K562 (cell line): ENCODE measurements around the gene C10orf105. TPM values are rescaled to one million over a fixed set of nuclear protein-coding genes. Genes with fewer than 3 reads are reported as not detected.
A peak's percentile ranks its signal among the peaks of the same experiment; 100 is the strongest.

Experiments used
- FOXA3 ChIP-seq, 2 experiments: fragments of 450-650 bp in 1 of 2; sonication (generic) in 1 of 2; formaldehyde crosslinking; IDR thresholded peaks in 1 of 2; conservative IDR thresholded peaks in 1 of 2; 2 replicates each; pipeline versions ENCODE4 v1.4.0 to v1.8.0; 2020 to 2022; ENCODE audit warnings: mild to moderate bottlenecking in 2 of 2, missing genetic modification reagents in 1 of 2
- KLF13 ChIP-seq: fragments of 450-650 bp; IDR thresholded peaks from 2 replicates; pipeline ENCODE4 v1.6.1; 2016; ENCODE audit warnings: missing genetic modification characterization, low read depth, mild to moderate bottlenecking, missing compliant biosample characterization, moderate library complexity, borderline replicate concordance
- L3MBTL2 ChIP-seq: fragments of 450-650 bp; IDR thresholded peaks from 2 replicates; pipeline ENCODE4 v1.6.1; 2016; ENCODE audit warnings: mild to moderate bottlenecking, moderate library complexity
- PKNOX1 ChIP-seq: fragments of 450-650 bp; IDR thresholded peaks from 2 replicates; pipeline ENCODE4 v1.6.1; 2016
- SP1 ChIP-seq: sonication (generic); formaldehyde crosslinking; IDR thresholded peaks from 2 replicates; pipeline ENCODE4 v1.8.1; 2022; ENCODE audit warnings: mild to moderate bottlenecking, missing genetic modification reagents
- ZFP36 ChIP-seq: fragments of 150-350 bp; IDR thresholded peaks from 2 replicates; pipeline ENCODE4 v1.6.1; 2018; ENCODE audit warnings: low read length, low read depth; ENCODE audit not compliant: partially characterized antibody
- ZNF174 ChIP-seq: fragments of 250-450 bp; sonication (Bioruptor Pico); IDR thresholded peaks from 2 replicates; pipeline ENCODE4 v1.4.0; 2020; ENCODE audit warnings: mild to moderate bottlenecking
- ZNF507 ChIP-seq: conservative IDR thresholded peaks from 2 replicates; pipeline ENCODE4 v1.6.1; 2017; ENCODE audit warnings: missing genetic modification characterization, missing compliant biosample characterization
- ZNF57 ChIP-seq: fragments of 450-650 bp; formaldehyde crosslinking; IDR thresholded peaks from 2 replicates; pipeline ENCODE4 v1.4.0; 2020; ENCODE audit warnings: mild to moderate bottlenecking, moderate library complexity
- ZNF589 ChIP-seq: fragments of 200-800 bp; sonication (Bioruptor generic); IDR thresholded peaks from 2 replicates; pipeline ENCODE4 v1.6.1; 2016; ENCODE audit warnings: low read depth, missing genetic modification characterization, missing compliant biosample characterization
- ZNF639 ChIP-seq, 2 experiments: fragments of 200-800 bp in 1 of 2; sonication (Bioruptor generic) in 1 of 2; sonication (generic) in 1 of 2; formaldehyde crosslinking in 1 of 2; IDR thresholded peaks in 1 of 2; conservative IDR thresholded peaks in 1 of 2; 2 replicates each; pipeline versions ENCODE4 v1.5.0 to v1.6.1; 2016 to 2020; ENCODE audit warnings: missing compliant biosample characterization in 1 of 2, missing genetic modification characterization in 1 of 2, missing genetic modification reagents in 1 of 2
- ZNF707 ChIP-seq: fragments of 250-450 bp; sonication (Bioruptor Pico); conservative IDR thresholded peaks from 2 replicates; pipeline ENCODE4 v1.8.0; 2022; ENCODE audit warnings: inconsistent platforms, mild to moderate bottlenecking, moderate library complexity
- polyA plus RNA-seq, 8 experiments: library from polyadenylated mRNA; depleted of rRNA in 4 of 8; stranded (reverse) in 5 of 8; unstranded in 3 of 8; fragments of >200 nt; fragmentation: Nextera tagmentation in 2 of 8; fragmentation: Illumina TruSeq in 1 of 8; extraction: Ambion mirVana in 2 of 8; extraction: Trizol in 1 of 8; gene quantifications; 2 replicates each; pipeline versions ENCODE4 v1.2.1 to v1.2.3, GENCODE V29; 2011 to 2014; ENCODE audit warnings: inconsistent platforms in 1 of 8, missing spikeins in 1 of 8
- total RNA-seq, 7 experiments: library from RNA; depleted of rRNA in 6 of 7; stranded (reverse); fragments of >200 nt in 6 of 7; fragmentation: Illumina TruSeq in 2 of 7; extraction: Trizol in 2 of 7; gene quantifications; 2 replicates each; pipeline versions ENCODE4 v1.2.1 to v1.2.3, GENCODE V29; 2011 to 2021; ENCODE audit warnings: low replicate concordance in 1 of 7
- TF ChIP-seq, protein P1 (sequence below): fragments of 450-650 bp; IDR thresholded peaks from 2 replicates; pipeline ENCODE4 v1.6.1; 2016; ENCODE audit warnings: antibody characterized with exemption
- TF ChIP-seq, protein P2 (sequence below): sonication (generic); formaldehyde crosslinking; IDR thresholded peaks from 2 replicates; pipeline ENCODE4 v1.8.0; 2022; ENCODE audit warnings: mild to moderate bottlenecking, missing genetic modification reagents

Gene C10orf105
- total and polyA plus RNA-seq, 9 of the 15 experiments (the other 6 are each of a cell fraction or from before 2014, with no cell fraction given): 0.03 to 0.25 (median 0.04) TPM; not detected in 3

- no peak for TF ChIP-seq PKNOX1
- peak; percentile 95 for TF ChIP-seq KLF13 (tag)
- TF ChIP-seq SP1: peak; percentile 72
- TF ChIP-seq, protein P1, sequence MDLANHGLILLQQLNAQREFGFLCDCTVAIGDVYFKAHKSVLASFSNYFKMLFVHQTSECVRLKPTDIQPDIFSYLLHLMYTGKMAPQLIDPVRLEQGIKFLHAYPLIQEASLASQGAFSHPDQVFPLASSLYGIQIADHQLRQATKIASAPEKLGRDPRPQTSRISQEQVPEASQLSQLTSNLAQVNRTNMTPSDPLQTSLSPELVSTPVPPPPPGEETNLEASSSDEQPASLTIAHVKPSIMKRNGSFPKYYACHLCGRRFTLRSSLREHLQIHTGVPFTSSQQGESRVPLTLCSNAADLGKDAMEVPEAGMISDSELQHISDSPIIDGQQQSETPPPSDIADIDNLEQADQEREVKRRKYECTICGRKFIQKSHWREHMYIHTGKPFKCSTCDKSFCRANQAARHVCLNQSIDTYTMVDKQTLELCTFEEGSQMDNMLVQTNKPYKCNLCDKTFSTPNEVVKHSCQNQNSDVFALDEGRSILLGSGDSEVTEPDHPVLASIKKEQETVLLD: peak; percentile 35; the same call in 1 of the 2 replicates
- TF ChIP-seq FOXA3 (CRISPR knock-in tag; conservative IDR thresholded peaks at IDR 0.05 in 1 of 2, IDR thresholded peaks at IDR 0.05 in 1 of 2): no peak
- TF ChIP-seq ZNF589 (CRISPR knock-in tag): 0 out of 2 replicates have a peak, but pooled peaks have one; percentile 23
- TF ChIP-seq ZNF57 (CRISPR knock-in tag): no peak
- TF ChIP-seq ZFP36: peak; percentile 53
- TF ChIP-seq L3MBTL2: peak; percentile 76
- TF ChIP-seq ZNF174 (CRISPR knock-in tag): no peak
- no peak for TF ChIP-seq ZNF507 (tag)
- peak in 1 of 2 experiments; percentile 37; a peak in 1 of 4 replicates for TF ChIP-seq ZNF639 (CRISPR knock-in tag; conservative IDR thresholded peaks at IDR 0.05 in 1 of 2, IDR thresholded peaks at IDR 0.05 in 1 of 2)
- TF ChIP-seq ZNF707 (CRISPR knock-in tag): no peak
- TF ChIP-seq, protein P2, sequence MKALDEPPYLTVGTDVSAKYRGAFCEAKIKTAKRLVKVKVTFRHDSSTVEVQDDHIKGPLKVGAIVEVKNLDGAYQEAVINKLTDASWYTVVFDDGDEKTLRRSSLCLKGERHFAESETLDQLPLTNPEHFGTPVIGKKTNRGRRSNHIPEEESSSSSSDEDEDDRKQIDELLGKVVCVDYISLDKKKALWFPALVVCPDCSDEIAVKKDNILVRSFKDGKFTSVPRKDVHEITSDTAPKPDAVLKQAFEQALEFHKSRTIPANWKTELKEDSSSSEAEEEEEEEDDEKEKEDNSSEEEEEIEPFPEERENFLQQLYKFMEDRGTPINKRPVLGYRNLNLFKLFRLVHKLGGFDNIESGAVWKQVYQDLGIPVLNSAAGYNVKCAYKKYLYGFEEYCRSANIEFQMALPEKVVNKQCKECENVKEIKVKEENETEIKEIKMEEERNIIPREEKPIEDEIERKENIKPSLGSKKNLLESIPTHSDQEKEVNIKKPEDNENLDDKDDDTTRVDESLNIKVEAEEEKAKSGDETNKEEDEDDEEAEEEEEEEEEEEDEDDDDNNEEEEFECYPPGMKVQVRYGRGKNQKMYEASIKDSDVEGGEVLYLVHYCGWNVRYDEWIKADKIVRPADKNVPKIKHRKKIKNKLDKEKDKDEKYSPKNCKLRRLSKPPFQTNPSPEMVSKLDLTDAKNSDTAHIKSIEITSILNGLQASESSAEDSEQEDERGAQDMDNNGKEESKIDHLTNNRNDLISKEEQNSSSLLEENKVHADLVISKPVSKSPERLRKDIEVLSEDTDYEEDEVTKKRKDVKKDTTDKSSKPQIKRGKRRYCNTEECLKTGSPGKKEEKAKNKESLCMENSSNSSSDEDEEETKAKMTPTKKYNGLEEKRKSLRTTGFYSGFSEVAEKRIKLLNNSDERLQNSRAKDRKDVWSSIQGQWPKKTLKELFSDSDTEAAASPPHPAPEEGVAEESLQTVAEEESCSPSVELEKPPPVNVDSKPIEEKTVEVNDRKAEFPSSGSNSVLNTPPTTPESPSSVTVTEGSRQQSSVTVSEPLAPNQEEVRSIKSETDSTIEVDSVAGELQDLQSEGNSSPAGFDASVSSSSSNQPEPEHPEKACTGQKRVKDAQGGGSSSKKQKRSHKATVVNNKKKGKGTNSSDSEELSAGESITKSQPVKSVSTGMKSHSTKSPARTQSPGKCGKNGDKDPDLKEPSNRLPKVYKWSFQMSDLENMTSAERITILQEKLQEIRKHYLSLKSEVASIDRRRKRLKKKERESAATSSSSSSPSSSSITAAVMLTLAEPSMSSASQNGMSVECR (CRISPR knock-in tag): peak; percentile 23; the same call in 1 of the 2 replicates
Measured at GRCh38 chr10:71684356-71685173, 35.0 kb downstream of the C10orf105 start (continued).
